GM23338 (cell line): ENCODE data around the gene LRCH3. TPM values are rescaled to one million over a fixed set of nuclear protein-coding genes. Genes with fewer than 3 reads are reported as not detected.

Source experiments
- ATAC-seq: fragments of 200-7000 bp; cut with Tn5 transposase; 3 replicates; pipeline ENCODE4 v1.9.1; 2020
- DNase-seq: peaks from one replicate; pipeline ENCODE4 v3.0.0-alpha.2; 2015; ENCODE audit warnings: low spot score
- H2AFZ ChIP-seq: fragments of 200-600 bp; sonication (generic); 2 replicates; pipeline ENCODE4 v1.8.0; 2016; ENCODE audit warnings: antibody characterized with exemption, mild to moderate bottlenecking, moderate library complexity
- H3F3A ChIP-seq: fragments of 200-600 bp; sonication (generic); replicated peaks from 2 replicates; pipeline ENCODE4 v1.8.0; 2017; ENCODE audit warnings: antibody characterized with exemption, mixed run types, low read depth
- H3K27ac ChIP-seq: fragments of 200-600 bp; sonication (generic); 2 replicates; pipeline ENCODE4 v1.6.1; 2016; ENCODE audit warnings: low read depth
- H3K27me3 ChIP-seq: fragments of 200-600 bp; sonication (generic); 2 replicates; pipeline ENCODE4 v1.8.0; 2016; ENCODE audit warnings: mild to moderate bottlenecking, mixed run types, moderate library complexity; ENCODE audit not compliant: insufficient read depth
- H3K36me3 ChIP-seq: fragments of 200-600 bp; sonication (generic); 2 replicates; pipeline ENCODE4 v1.8.0; 2016; ENCODE audit warnings: mild to moderate bottlenecking; ENCODE audit not compliant: insufficient read depth
- H3K4me1 ChIP-seq: fragments of 200-600 bp; sonication (generic); 2 replicates; pipeline ENCODE4 v1.8.0; 2016; ENCODE audit warnings: mild to moderate bottlenecking, moderate library complexity; ENCODE audit not compliant: insufficient read depth
- H3K4me2 ChIP-seq: fragments of 200-600 bp; sonication (generic); 2 replicates; pipeline ENCODE4 v1.7.1; 2017; ENCODE audit warnings: mixed run types
- H3K4me3 ChIP-seq: fragments of 200-600 bp; sonication (generic); 2 replicates; pipeline ENCODE4 v1.6.1; 2016; ENCODE audit warnings: mixed run types
- H3K79me2 ChIP-seq: fragments of 200-600 bp; sonication (generic); replicated peaks from 2 replicates; pipeline ENCODE4 v1.8.0; 2017; ENCODE audit warnings: mild to moderate bottlenecking; ENCODE audit not compliant: insufficient read depth
- H3K9me2 ChIP-seq: fragments of 200-600 bp; sonication (generic); 2 replicates; pipeline ENCODE4 v1.8.0; 2017; ENCODE audit not compliant: insufficient read depth
- H4K20me1 ChIP-seq: fragments of 200-600 bp; sonication (generic); replicated peaks from 2 replicates; pipeline ENCODE4 v1.8.0; 2017; ENCODE audit warnings: mild to moderate bottlenecking; ENCODE audit not compliant: insufficient read depth
- H3K27ac Mint-ChIP-seq: 2 replicates; pipeline ENCODE4 v1.8.0; 2020; ENCODE audit warnings: inconsistent platforms, mild to moderate bottlenecking, moderate library complexity, mixed read lengths
- H3K27me3 Mint-ChIP-seq: 3 replicates; pipeline ENCODE4 v1.8.0; 2022; ENCODE audit warnings: low read depth, mild to moderate bottlenecking, moderate library complexity, mixed read lengths, inconsistent platforms; ENCODE audit not compliant: insufficient read depth, poor library complexity
- H3K36me3 Mint-ChIP-seq: 3 replicates; pipeline ENCODE4 v1.8.0; 2021; ENCODE audit warnings: low read depth, mild to moderate bottlenecking, inconsistent platforms, moderate library complexity, mixed read lengths
- H3K4me1 Mint-ChIP-seq: 3 replicates; pipeline ENCODE4 v1.8.0; 2020; ENCODE audit warnings: mild to moderate bottlenecking, inconsistent platforms, mixed read lengths
- H3K4me3 Mint-ChIP-seq: 3 replicates; pipeline ENCODE4 v1.8.0; 2021; ENCODE audit warnings: moderate library complexity, mild to moderate bottlenecking, inconsistent platforms, mixed read lengths
- H3K9me3 Mint-ChIP-seq: 3 replicates; pipeline ENCODE4 v1.8.0; 2020; ENCODE audit warnings: moderate library complexity, mild to moderate bottlenecking, inconsistent platforms, mixed read lengths
- CREB1 ChIP-seq: fragments of 250-450 bp; sonication (Bioruptor Pico); IDR thresholded peaks from 2 replicates; pipeline ENCODE4 v1.5.0; 2020; ENCODE audit warnings: low read depth, mild to moderate bottlenecking, moderate library complexity
- CTCF ChIP-seq, 2 experiments: fragments of 200-600 bp in 1 of 2; sonication (generic) in 1 of 2; conservative IDR thresholded peaks; 2 replicates each; pipeline versions ENCODE4 v1.5.1 to v1.6.1; 2016 to 2017; ENCODE audit warnings: antibody characterized with exemption in 2 of 2, low read depth in 2 of 2, mild to moderate bottlenecking in 2 of 2, moderate library complexity in 1 of 2
- EZH2phosphoT487 ChIP-seq: fragments of 200-600 bp; sonication (generic); IDR thresholded peaks from one replicate; pipeline ENCODE4 v1.8.1; 2018; ENCODE audit warnings: antibody characterized with exemption; ENCODE audit not compliant: unreplicated experiment
- JUNB ChIP-seq: IDR thresholded peaks from one replicate; pipeline ENCODE4 v1.6.1; 2016; ENCODE audit warnings: antibody characterized with exemption; ENCODE audit not compliant: unreplicated experiment
- NANOG ChIP-seq: IDR thresholded peaks from 2 replicates; pipeline ENCODE4 v1.6.1; 2016; ENCODE audit warnings: antibody characterized with exemption, borderline replicate concordance
- POLR2AphosphoS5 ChIP-seq: IDR thresholded peaks from 2 replicates; pipeline ENCODE4 v1.6.1; 2016; ENCODE audit warnings: antibody characterized with exemption, low read depth
- STAT1 ChIP-seq: IDR thresholded peaks from one replicate; pipeline ENCODE4 v1.6.1; 2016; ENCODE audit warnings: antibody characterized with exemption; ENCODE audit not compliant: unreplicated experiment
- ZNF114 ChIP-seq: fragments of 250-450 bp; sonication (Bioruptor Pico); IDR thresholded peaks from 2 replicates; pipeline ENCODE4 v1.5.0; 2020; ENCODE audit warnings: mild to moderate bottlenecking, moderate library complexity
- ZNF331 ChIP-seq: fragments of 250-450 bp; sonication (Bioruptor Pico); IDR thresholded peaks from 2 replicates; pipeline ENCODE4 v1.5.0; 2020; ENCODE audit warnings: low read depth, mild to moderate bottlenecking, moderate library complexity
- polyA plus RNA-seq: library from polyadenylated mRNA; unstranded; fragments of >200 nt; fragmentation: Nextera tagmentation; extraction: Ambion mirVana; gene quantifications from 2 replicates; pipeline ENCODE4 v1.2.1, GENCODE V29; 2016
- total RNA-seq: library from RNA; depleted of rRNA; stranded (reverse); fragments of >200 nt; shearing (Covaris generic); gene quantifications from 2 replicates; pipeline ENCODE4 v1.2.3, GENCODE V29; 2014
- TF ChIP-seq, protein P1 (sequence below): IDR thresholded peaks from 2 replicates; pipeline ENCODE4 v1.6.1; 2016; ENCODE audit warnings: antibody characterized with exemption

The LRCH3 gene
- total and polyA plus RNA-seq, 2 experiments from 2014 or later, result 22.9 to 60.0 TPM

- H3K9me3 Mint-ChIP-seq, result no peaks in the 10 kb centered on the region
- DNase-seq, result peak; percentile 35
- no peaks in the 10 kb centered on the region for H3F3A ChIP-seq
- H3K4me1 ChIP-seq, result 0 out of 2 replicates have a peak, but pooled peaks cover 6% of the 10 kb centered on the region
- H3K79me2 ChIP-seq, result peaks cover 96% of the 10 kb centered on the region
- H3K36me3 ChIP-seq, result no peaks in the 10 kb centered on the region
- no peaks in the 10 kb centered on the region for H3K9me2 ChIP-seq
- H3K27ac Mint-ChIP-seq, result peak overlapping the region; percentile 64
- no peaks in the 10 kb centered on the region for H3K27me3 Mint-ChIP-seq
- H3K36me3 Mint-ChIP-seq, result peaks cover 3% of the 10 kb centered on the region; the same call in 1 of the 3 replicates
- ATAC-seq, result no peak
- TF ChIP-seq ZNF114 (CRISPR knock-in tag) (no peak), POLR2AphosphoS5 (no peak), JUNB (no peak), EZH2phosphoT487 (no peak), STAT1 (no peak), CREB1 (CRISPR knock-in tag) (no peak), NANOG (no peak), CTCF (conservative IDR thresholded peaks at IDR 0.05; ENCODE audit: low read depth in 2 of 2) (peak; percentile 25 to 54; a peak in 2 of 4 replicates)
- TF ChIP-seq, protein P1, sequence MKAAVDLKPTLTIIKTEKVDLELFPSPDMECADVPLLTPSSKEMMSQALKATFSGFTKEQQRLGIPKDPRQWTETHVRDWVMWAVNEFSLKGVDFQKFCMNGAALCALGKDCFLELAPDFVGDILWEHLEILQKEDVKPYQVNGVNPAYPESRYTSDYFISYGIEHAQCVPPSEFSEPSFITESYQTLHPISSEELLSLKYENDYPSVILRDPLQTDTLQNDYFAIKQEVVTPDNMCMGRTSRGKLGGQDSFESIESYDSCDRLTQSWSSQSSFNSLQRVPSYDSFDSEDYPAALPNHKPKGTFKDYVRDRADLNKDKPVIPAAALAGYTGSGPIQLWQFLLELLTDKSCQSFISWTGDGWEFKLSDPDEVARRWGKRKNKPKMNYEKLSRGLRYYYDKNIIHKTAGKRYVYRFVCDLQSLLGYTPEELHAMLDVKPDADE, result no peak
- H3K4me3 ChIP-seq, result no peak overlapping the region
- H3K27ac ChIP-seq, result no peak overlapping the region; the same call in 1 of the 2 replicates
- peaks cover 17% of the 10 kb centered on the region; the same call in 1 of the 2 replicates for H4K20me1 ChIP-seq
- H3K4me3 Mint-ChIP-seq, result no peak overlapping the region
- peaks cover 8% of the 10 kb centered on the region; the same call in 2 of the 3 replicates for H3K4me1 Mint-ChIP-seq
- no peak overlapping the region for H2AFZ ChIP-seq
- no peak overlapping the region for H3K4me2 ChIP-seq
- H3K27me3 ChIP-seq, result no peaks in the 10 kb centered on the region
Observed at GRCh38 chr3:197801891-197802778, 11.1 kb downstream of the LRCH3 start.

GRCh38 chr3:197802779-197803459, 11.9 kb downstream of the LRCH3 start:
- H3K27ac Mint-ChIP-seq, result peak overlapping the region; percentile 76
- Histone ChIP-seq H3K79me2 (peaks cover 96% of the 10 kb centered on the region), H3K4me1 (0 out of 2 replicates have a peak, but pooled peaks cover 6% of the 10 kb centered on the region), H3F3A (no peaks in the 10 kb centered on the region), H3K9me2 (no peaks in the 10 kb centered on the region), H3K4me2 (no peak overlapping the region), H2AFZ (no peak overlapping the region), H3K27ac (no peak overlapping the region), H3K4me3 (no peak overlapping the region), H3K36me3 (no peaks in the 10 kb centered on the region), H4K20me1 (peaks cover 21% of the 10 kb centered on the region; the same call in 1 of the 2 replicates), H3K27me3 (no peaks in the 10 kb centered on the region)
- peaks cover 6% of the 10 kb centered on the region; the same call in 1 of the 3 replicates for H3K36me3 Mint-ChIP-seq
- H3K4me1 Mint-ChIP-seq, result peaks cover 8% of the 10 kb centered on the region; the same call in 2 of the 3 replicates
- H3K9me3 Mint-ChIP-seq, result no peaks in the 10 kb centered on the region
- no peak for TF ChIP-seq ZNF331
- TF ChIP-seq CTCF (conservative IDR thresholded peaks at IDR 0.05; ENCODE audit: low read depth in 2 of 2), result peak; percentile 53 to 59
- DNase-seq (peak; percentile 52), ATAC-seq (peak; percentile 69)
- H3K4me3 Mint-ChIP-seq, result no peak overlapping the region
- no peaks in the 10 kb centered on the region for H3K27me3 Mint-ChIP-seq
